Common myeloid progenitor, CD34-positive (primary cell): ENCODE data around the gene ZCRB1.
"Not testable (repeated sequence)": the region's sequence is repeated elsewhere in the genome, so short reads cannot be mapped to it uniquely, and the experiment has no call there.

Experiments
- CTCF ChIA-PET: fragments of 350-600 bp; sonication (Branson Sonifier 250); formaldehyde crosslinking; loops from one replicate; lab custom pipeline; 2021; ENCODE audit warnings: antibody characterized with exemption; lab: Charles Lee
- POLR2A ChIA-PET: fragments of 350-600 bp; sonication (Branson Sonifier 250); formaldehyde crosslinking; loops from one replicate; lab custom pipeline; 2021; ENCODE audit warnings: antibody characterized with exemption; lab: Charles Lee
- DNase-seq, 3 donors: peaks; one replicate each; pipeline versions ENCODE4 v3.0.0 to v3.0.0-alpha.2; 2013
- H3K27ac ChIP-seq, 2 experiments: 1 replicate in 1 of 2; 2 replicates in 1 of 2; pipeline ENCODE4 v1.7.0; 2013; ENCODE audit warnings: inconsistent platforms in 2 of 2, low read length in 2 of 2, mild to moderate bottlenecking in 2 of 2, low read depth in 1 of 2, moderate library complexity in 1 of 2; ENCODE audit not compliant: severe bottlenecking in 2 of 2, insufficient read depth in 1 of 2, poor library complexity in 1 of 2
- H3K27me3 ChIP-seq, 5 experiments: replicated peaks in 2 of 5; 1 replicate in 3 of 5; 2 replicates in 2 of 5; pipeline versions ENCODE4 v1.6.1 to v1.7.0; 2013; ENCODE audit warnings: low read length in 4 of 5, mild to moderate bottlenecking in 2 of 5, moderate library complexity in 2 of 5, inconsistent platforms in 1 of 5; ENCODE audit not compliant: insufficient read depth in 5 of 5, control insufficient read depth in 4 of 5
- H3K36me3 ChIP-seq, 4 experiments: 1 replicate in 2 of 4; 2 replicates in 2 of 4; pipeline versions ENCODE4 v1.6.1 to v1.7.0; 2013; ENCODE audit warnings: low read length in 3 of 4, control low read depth in 1 of 4, mild to moderate bottlenecking in 1 of 4; ENCODE audit not compliant: control insufficient read depth in 4 of 4, insufficient read depth in 4 of 4
- H3K4me1 ChIP-seq, 4 experiments: 1 replicate in 3 of 4; 2 replicates in 1 of 4; pipeline versions ENCODE4 v1.6.1 to v1.7.1; 2013; ENCODE audit warnings: low read length in 3 of 4, mild to moderate bottlenecking in 3 of 4, control low read depth in 1 of 4, inconsistent platforms in 1 of 4, moderate library complexity in 1 of 4; ENCODE audit not compliant: control insufficient read depth in 4 of 4, insufficient read depth in 4 of 4; ENCODE audit errors: control extremely low read depth in 1 of 4
- H3K4me3 ChIP-seq, 7 experiments: 1 replicate in 4 of 7; 2 replicates in 3 of 7; pipeline versions ENCODE4 v1.5.1 to v1.7.0; 2013; ENCODE audit warnings: mild to moderate bottlenecking in 7 of 7, low read length in 6 of 7, moderate library complexity in 6 of 7, inconsistent platforms in 2 of 7, low read depth in 2 of 7, control low read depth in 1 of 7; ENCODE audit not compliant: insufficient read depth in 4 of 7, control insufficient read depth in 1 of 7; ENCODE audit errors: extremely low read depth in 1 of 7
- H3K9me3 ChIP-seq, 5 experiments: 1 replicate in 4 of 5; 2 replicates in 1 of 5; pipeline versions ENCODE4 v1.6.1 to v1.7.1; 2013; ENCODE audit warnings: low read length in 4 of 5, mild to moderate bottlenecking in 2 of 5, inconsistent platforms in 1 of 5, low read depth in 1 of 5, moderate library complexity in 1 of 5; ENCODE audit not compliant: control insufficient read depth in 4 of 5, insufficient read depth in 2 of 5; ENCODE audit errors: control extremely low read depth in 1 of 5
- WGBS: methylation state at CpG from one replicate; pipeline ENCODE4 v1.1.5; 2013; ENCODE audit not compliant: insufficient coverage; 5-methylcytosine and 5-hydroxymethylcytosine counted together

ZCRB1 gene

GRCh38 chr12:42362647-42363260, 36.9 kb upstream of the ZCRB1 start:
- Histone ChIP-seq H3K27ac (no peak overlapping the region), H3K27me3 (no peaks in the 10 kb centered on the region), H3K36me3 (peaks cover 0 to 16% (median 4%) of the 10 kb centered on the region in 4 experiments), H3K4me3 (no peak overlapping the region), H3K9me3 (no peaks in the 10 kb centered on the region), H3K4me1 (no peaks in the 10 kb centered on the region)
- ChIA-PET CTCF (interaction anchor here (1.5 to 2.5 kb wide), 2 partner anchors 9 to 15 kb away, joined by 4 to 7 read pairs; no protein-coding TSS in a partner anchor), POLR2A (no interaction called here)
- no peak for DNase-seq

GRCh38 chr12:42361909-42362646, 36.2 kb upstream of the ZCRB1 start:
- no peaks in the 10 kb centered on the region for H3K9me3 ChIP-seq
- no peak overlapping the region for H3K4me3 ChIP-seq
- H3K4me1 ChIP-seq, result no peaks in the 10 kb centered on the region
- WGBS, result 100% methylated on average over 1 of the region's 4 CpGs
- ChIA-PET CTCF (interaction anchor here (2.5 kb wide), 1 partner anchor 10 kb away, joined by 7 read pairs; no protein-coding TSS in a partner anchor), POLR2A (no interaction called here)
- no peaks in the 10 kb centered on the region for H3K27me3 ChIP-seq
- H3K36me3 ChIP-seq, result peaks cover 2 to 20% (median 4%) of the 10 kb centered on the region in 4 experiments
- H3K27ac ChIP-seq, result no peak overlapping the region
- DNase-seq, result no peak

DNA sequence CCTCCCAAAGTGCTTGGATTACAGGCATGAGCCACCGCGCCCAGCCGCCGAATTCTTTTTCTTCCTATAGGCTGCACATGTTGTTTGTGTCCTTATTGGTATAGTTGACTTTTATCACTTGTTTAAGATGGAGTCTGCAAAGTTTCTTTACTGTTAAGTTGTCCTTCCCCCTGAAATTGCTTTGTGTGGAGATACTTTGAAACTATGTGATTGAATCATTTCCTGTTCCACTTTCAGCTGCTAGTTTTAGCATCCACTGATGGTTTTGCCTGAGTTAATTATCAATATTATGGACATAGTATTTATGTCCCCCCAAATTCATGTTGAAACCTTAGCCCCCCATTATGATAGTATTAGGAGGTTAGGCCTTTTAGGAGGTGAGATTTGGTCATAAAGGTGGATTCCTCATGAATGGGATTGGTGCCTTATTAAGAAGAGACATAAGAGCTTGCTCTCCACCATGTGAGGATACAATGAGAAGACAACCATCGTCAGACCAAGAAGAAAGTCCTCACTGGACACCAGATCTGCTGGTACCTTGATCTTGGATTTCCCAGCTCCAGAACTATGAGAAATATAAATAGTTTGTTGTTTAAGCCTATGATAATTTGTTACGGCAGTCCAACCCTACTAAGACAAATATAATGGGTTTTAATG, 35.0 kb upstream of the ZCRB1 start:
- Histone ChIP-seq H3K4me1 (no peaks in the 10 kb centered on the region), H3K4me3 (no peak overlapping the region), H3K27me3 (no peaks in the 10 kb centered on the region), H3K36me3 (peaks cover 6 to 31% (median 10%) of the 10 kb centered on the region in 4 experiments), H3K9me3 (no peaks in the 10 kb centered on the region), H3K27ac (no peak overlapping the region)
- DNase-seq, result no peak
- ChIA-PET CTCF (no interaction called here), POLR2A (no interaction called here)
- WGBS, result 100% methylated on average over 1 of the region's 6 CpGs

DNA sequence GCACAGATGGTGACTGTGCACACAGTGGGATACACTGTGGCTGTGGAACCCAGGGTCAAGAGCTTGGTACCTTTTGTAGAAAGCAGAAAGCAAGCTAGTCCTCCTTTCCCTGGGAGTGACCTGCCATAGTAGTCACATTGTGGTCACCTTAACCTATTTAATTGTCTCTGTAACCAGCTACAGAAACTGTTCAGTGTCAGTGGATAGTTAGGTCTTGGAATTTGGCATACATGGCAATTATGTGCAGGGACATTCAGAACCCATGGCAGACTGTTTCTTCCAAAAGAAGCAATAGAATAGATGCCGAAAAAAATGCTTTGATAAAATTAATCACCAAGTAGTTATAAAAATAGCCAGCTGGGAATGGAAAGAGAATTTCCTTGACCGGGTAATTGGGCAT, 30.4 kb upstream of the ZCRB1 start:
- peaks cover 11 to 42% (median 26%) of the 10 kb centered on the region in 4 experiments for H3K36me3 ChIP-seq
- CTCF ChIA-PET, result no interaction called here
- POLR2A ChIA-PET, result no interaction called here

DNA sequence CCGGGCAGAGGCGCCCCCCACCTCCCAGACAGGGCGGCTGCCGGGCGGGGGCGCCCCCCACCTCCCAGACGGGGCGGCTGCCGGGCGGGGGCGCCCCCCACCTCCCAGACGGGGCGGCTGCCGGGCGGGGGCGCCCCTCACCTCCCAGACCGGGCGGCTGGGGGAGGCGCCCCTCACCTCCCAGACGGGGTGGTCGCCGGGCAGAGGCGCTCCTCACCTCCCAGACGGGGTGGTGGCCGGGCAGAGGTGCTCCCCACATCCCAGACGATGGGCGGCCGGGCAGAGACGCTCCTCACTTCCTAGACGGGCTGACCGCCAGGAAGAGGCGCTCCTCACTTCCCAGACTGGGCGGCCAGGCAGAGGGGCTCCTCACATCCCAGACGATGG, 24.1 kb upstream of the ZCRB1 start:
- WGBS, result 98% methylated on average over 26 of the region's 34 CpGs
- H3K27me3 ChIP-seq, H3K27ac ChIP-seq, CTCF ChIA-PET, H3K4me3 ChIP-seq, POLR2A ChIA-PET, DNase-seq, H3K4me1 ChIP-seq, H3K9me3 ChIP-seq: not testable (repeated sequence)
- H3K36me3 ChIP-seq, result peaks cover 4 to 23% (median 12%) of the 10 kb centered on the region in 4 experiments

More for the DNA sequence above, 30.4 kb upstream of the ZCRB1 start:
- WGBS, result no CpG with 5 or more reads among the region's 2 CpGs
- Histone ChIP-seq H3K4me1 (no peaks in the 10 kb centered on the region), H3K9me3 (no peaks in the 10 kb centered on the region), H3K4me3 (no peak overlapping the region), H3K27ac (no peak overlapping the region), H3K27me3 (no peaks in the 10 kb centered on the region)
- no peak for DNase-seq

DNA sequence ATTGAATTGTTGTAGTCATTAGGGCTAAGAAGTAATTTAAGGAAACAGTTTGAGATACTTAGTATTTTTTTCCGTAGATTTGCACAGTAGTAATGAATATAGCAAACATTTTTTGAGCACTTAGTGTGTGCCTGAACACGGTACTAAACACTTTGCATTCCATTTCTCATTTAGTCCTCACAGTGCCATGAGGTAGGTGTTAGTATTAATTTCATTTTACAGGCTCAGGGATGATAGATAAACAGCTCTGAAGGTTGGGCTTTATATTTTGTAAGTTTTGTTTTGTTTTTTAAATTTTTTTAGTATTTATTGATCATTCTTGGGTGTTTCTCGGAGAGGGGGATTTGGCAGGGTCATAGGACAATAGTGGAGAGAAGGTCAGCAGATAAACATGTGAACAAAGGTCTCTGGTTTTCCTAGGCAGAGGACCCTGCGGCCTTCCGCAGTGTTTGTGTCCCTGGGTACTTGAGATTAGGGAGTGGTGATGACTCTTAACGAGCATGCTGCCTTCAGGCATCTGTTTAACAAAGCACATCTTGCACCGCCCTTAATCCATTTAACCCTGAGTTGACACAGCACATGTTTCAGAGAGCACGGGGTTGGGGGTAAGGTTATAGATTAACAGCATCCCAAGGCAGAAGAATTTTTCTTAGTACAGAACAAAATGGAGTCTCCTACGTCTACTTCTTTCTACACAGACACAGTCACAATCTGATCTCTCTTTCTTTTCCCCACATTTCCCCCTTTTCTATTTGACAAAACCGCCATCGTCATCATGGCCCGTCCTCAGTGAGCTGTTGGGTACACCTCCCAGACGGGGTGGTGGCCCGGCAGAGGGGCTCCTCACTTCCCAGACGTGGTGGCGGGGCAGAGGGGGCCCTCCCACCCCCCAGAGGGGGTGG, 23.5 kb upstream of the ZCRB1 start:
- H3K36me3 ChIP-seq, result peaks cover 0 to 23% (median 10%) of the 10 kb centered on the region in 4 experiments
- POLR2A ChIA-PET, H3K9me3 ChIP-seq, H3K27me3 ChIP-seq, DNase-seq, H3K4me1 ChIP-seq, H3K4me3 ChIP-seq, H3K27ac ChIP-seq: not testable (repeated sequence)
- 91% methylated on average over 7 of the region's 16 CpGs for WGBS
- CTCF ChIA-PET, result interaction anchor here (1.0 to 3.3 kb wide), 3 partner anchors 10 to 31 kb away, joined by 3 to 14 read pairs (median 3); no protein-coding TSS in a partner anchor
